ENCODE measurements around the gene PYGB.

Gene PYGB

DNA sequence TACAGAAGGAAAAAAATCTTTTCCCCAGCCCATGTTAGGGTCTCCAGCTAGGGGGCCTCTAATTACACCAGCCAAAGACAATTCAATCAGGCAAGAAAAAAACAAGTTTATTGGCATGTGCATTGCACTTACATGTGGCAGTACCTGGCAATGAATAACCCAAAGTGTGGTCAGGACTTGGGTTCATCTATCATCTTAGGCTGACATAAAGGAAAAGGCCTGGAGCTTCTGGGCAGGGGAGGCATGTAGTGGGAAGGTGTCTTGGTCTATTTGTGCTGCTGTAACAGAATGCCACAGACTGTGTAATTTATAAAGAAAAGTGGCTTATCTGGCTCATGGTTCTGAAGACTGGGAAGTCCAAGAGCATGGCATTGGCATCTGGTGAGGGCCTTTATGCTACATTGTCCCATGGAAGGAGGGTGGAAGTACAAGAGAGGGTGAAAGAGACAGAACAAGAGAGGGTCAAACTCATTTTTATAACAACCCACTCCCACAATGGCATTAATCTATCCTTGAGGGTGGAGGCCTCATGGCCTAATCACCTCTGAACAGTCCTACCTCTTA, 4.4 kb upstream of the PYGB start:
- TF ChIP-seq, protein P1, sequence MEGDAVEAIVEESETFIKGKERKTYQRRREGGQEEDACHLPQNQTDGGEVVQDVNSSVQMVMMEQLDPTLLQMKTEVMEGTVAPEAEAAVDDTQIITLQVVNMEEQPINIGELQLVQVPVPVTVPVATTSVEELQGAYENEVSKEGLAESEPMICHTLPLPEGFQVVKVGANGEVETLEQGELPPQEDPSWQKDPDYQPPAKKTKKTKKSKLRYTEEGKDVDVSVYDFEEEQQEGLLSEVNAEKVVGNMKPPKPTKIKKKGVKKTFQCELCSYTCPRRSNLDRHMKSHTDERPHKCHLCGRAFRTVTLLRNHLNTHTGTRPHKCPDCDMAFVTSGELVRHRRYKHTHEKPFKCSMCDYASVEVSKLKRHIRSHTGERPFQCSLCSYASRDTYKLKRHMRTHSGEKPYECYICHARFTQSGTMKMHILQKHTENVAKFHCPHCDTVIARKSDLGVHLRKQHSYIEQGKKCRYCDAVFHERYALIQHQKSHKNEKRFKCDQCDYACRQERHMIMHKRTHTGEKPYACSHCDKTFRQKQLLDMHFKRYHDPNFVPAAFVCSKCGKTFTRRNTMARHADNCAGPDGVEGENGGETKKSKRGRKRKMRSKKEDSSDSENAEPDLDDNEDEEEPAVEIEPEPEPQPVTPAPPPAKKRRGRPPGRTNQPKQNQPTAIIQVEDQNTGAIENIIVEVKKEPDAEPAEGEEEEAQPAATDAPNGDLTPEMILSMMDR (IDR thresholded peaks at IDR 0.05): no peak
- TF ChIP-seq ZFX (IDR thresholded peaks at IDR 0.05; ENCODE audit: borderline replicate concordance): no peak
- H3K27ac ChIP-seq: no peak overlapping the region

DNA sequence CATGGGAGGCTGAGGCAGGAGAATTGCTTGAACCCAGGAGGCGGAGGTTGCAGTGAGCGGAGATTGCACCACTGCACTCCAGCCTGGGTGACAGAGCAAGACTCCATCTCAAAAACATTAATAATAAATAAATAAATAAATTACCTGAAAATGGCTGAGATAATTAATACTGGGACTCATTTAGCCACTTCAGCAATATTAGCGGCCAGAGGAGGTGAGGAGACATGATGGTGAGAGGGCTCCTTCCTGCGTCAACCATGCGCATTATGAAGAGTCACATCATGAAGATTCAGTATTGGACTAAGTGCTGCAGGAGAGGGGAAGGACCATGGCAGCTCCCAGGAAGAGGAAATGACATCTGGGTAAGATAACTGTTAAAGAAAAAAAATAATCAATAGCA, 2.9 kb upstream of the PYGB start:
- H3K27ac ChIP-seq: no peak overlapping the region

DNA sequence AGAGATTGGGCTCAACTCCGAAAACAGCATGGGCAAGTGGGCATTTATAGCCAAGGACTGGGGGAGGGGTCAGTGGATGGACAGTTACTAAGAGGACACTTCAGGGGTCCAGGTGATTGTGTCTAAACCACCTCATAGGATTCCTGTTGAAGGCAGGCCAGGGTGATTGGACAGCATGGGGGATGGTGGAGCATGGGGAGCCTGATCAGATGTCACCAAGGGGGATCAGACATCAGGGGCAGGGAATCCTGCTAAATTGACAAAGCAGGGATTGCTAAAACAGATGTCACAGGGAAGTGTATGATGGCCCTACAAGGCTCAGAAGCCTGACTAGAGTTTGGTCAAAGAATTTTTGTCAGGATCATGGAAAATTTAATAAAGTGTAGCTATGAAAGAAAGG, 2.4 kb upstream of the PYGB start:
- H3K27ac ChIP-seq: no peak overlapping the region
- TF ChIP-seq, protein P1 (IDR thresholded peaks at IDR 0.05): no peak
- no peak for TF ChIP-seq ZFX (IDR thresholded peaks at IDR 0.05; ENCODE audit: borderline replicate concordance)

More for the DNA sequence above, 2.9 kb upstream of the PYGB start:
- TF ChIP-seq, protein P1 (IDR thresholded peaks at IDR 0.05): no peak
- no peak for TF ChIP-seq ZFX (IDR thresholded peaks at IDR 0.05; ENCODE audit: borderline replicate concordance)

DNA sequence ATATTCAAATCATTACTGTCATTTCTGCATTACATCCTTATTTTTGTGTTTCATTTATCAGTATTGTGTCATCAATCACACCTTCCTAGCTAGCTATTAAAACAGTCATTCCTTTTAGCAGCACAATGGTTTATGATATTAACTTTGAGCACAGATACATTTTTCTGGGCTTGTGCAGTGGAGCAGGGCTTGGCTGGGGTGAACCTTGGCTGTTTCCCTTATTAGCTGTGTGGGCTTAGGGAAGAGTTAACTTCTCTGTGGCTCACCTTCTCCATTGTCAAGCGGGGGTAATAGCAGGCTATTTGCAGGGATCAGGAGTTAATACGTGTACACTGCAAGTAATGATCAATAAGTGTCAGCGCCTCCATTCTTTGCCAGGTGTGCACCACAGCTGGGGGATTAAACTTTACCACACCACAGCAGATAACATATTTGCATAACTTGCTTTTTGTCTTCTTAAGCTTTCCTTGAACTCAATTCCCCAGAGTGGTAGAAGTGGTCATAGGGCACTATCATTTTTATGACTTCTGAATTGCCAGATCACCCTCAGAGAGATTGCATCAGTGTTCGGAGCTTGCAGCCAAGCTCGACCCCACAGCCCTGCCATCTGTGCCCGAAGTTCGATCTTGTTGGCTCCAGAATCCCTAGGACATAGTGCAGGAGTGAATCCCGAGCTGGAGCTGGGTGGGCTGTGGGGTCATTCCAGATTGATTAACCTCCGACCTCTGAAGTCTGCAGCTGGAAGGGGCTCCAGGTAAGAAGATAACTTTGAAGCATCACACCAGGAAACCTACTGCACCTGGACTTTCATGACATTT, 1.5 kb upstream of the PYGB start:
- no peak for TF ChIP-seq ZFX (IDR thresholded peaks at IDR 0.05; ENCODE audit: borderline replicate concordance)
- TF ChIP-seq, protein P1 (IDR thresholded peaks at IDR 0.05): no peak
- peak overlapping the region; percentile 84; the same call in 1 of the 2 replicates for H3K27ac ChIP-seq

DNA sequence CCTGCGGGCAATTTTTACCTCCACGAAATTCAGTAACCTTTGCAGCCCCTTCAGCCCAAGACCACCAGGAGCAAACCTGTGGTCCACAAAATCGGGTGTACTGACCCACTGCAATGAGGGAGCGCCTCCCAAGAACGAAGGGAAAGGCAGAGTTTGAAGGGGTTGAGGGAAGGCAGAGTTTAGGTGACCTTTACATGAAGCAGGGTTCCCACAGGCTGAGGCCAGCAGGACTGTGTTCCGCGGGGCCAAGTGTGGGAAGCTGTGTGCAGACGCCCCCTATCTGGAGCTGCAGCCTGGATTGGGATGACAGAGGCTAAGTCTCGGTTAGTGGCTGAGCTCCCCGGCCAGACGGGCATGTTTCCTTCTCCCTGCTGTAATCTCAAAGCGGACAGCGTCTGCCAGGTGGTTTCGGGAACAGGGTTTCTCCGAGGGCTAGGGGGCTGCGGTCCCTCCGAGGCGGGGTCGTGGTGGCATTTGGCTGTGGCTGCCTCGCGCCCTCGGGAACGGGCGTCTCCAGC, 826 bp upstream of the PYGB start:
- H3K27ac ChIP-seq: peak overlapping the region; percentile 84
- TF ChIP-seq, protein P1 (IDR thresholded peaks at IDR 0.05): peak; percentile 40
- no peak for TF ChIP-seq ZFX (IDR thresholded peaks at IDR 0.05; ENCODE audit: borderline replicate concordance)

DNA sequence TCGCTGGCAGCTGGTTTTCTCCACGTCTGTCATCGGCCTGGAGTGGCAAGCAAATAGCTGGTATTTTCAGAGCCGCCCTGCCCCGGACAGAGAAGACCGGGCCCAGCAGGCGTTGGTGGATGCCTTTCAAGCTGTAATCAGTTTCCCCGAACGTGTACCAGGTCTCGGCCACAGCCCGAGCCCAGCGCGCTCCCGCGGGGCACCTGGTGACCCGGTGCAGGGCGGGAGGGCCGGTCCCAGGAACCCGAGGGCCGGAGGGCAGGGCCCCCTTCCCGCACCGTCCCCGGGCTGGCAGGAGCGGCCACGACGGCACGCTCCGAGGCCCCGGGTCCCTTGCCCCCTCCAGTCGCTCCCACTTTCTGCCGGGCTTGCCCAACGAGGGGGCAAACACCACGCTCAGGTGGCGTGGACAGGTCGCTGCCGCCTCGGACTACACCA, 348 bp upstream of the PYGB start:
- peak overlapping the region; percentile 84 for H3K27ac ChIP-seq
- no peak for TF ChIP-seq ZFX (IDR thresholded peaks at IDR 0.05; ENCODE audit: borderline replicate concordance)
- TF ChIP-seq, protein P1 (IDR thresholded peaks at IDR 0.05): no peak

DNA sequence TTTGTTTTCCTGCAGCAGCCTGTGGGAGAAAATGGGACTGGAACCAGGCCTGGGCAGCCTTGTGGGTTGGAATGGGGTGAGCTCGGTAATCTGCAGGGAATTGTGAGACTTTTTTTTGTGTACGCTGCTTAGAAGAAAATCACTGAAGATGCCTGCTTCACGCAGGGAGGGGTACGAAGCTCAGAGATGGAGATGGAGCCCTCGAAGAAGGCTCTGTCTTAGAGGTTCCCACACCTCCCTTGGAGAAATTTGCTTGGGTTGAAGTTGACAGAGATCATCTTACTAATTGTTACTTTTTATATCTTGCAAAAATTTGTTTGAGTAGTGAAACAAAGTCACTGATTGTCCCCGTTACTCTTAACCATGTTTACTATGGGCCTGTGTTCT, 894 bp downstream of the PYGB start:
- H3K27ac ChIP-seq: peak overlapping the region; percentile 84
- no peak for TF ChIP-seq ZFX (IDR thresholded peaks at IDR 0.05; ENCODE audit: borderline replicate concordance)
- TF ChIP-seq, protein P1 (IDR thresholded peaks at IDR 0.05): no peak

Measured in 22Rv1 (cell line).